Measurements from ENCODE around the gene PTPRK. TPM values are rescaled to one million over a fixed set of nuclear protein-coding genes. Genes with fewer than 3 reads are reported as not detected.

PTPRK gene
- total and polyA plus RNA-seq, 2 of the 8 experiments (the other 6 are each of a cell fraction or from before 2014, with no cell fraction given) = 11.4 to 47.3 TPM

DNA sequence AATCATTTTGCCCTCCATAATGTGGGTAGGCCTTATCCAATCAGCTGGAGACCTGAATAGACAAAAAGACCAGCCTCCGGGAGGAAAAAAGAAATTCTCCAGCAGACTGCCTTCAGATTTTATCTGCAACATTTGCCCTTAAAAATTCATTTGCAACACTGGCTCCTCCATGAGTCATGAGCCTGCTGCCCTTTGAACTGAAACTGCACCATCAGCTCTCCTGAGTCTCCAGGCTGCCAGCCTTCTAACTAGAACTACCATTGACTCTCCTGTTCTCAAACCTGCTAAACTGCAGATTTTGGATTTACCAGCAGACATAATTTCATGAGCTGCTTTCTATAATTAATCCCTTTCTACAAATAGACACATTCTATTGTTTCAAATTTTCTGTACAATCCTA, 395.7 kb downstream of the PTPRK start (continued):
- TF ChIP-seq, protein P1, sequence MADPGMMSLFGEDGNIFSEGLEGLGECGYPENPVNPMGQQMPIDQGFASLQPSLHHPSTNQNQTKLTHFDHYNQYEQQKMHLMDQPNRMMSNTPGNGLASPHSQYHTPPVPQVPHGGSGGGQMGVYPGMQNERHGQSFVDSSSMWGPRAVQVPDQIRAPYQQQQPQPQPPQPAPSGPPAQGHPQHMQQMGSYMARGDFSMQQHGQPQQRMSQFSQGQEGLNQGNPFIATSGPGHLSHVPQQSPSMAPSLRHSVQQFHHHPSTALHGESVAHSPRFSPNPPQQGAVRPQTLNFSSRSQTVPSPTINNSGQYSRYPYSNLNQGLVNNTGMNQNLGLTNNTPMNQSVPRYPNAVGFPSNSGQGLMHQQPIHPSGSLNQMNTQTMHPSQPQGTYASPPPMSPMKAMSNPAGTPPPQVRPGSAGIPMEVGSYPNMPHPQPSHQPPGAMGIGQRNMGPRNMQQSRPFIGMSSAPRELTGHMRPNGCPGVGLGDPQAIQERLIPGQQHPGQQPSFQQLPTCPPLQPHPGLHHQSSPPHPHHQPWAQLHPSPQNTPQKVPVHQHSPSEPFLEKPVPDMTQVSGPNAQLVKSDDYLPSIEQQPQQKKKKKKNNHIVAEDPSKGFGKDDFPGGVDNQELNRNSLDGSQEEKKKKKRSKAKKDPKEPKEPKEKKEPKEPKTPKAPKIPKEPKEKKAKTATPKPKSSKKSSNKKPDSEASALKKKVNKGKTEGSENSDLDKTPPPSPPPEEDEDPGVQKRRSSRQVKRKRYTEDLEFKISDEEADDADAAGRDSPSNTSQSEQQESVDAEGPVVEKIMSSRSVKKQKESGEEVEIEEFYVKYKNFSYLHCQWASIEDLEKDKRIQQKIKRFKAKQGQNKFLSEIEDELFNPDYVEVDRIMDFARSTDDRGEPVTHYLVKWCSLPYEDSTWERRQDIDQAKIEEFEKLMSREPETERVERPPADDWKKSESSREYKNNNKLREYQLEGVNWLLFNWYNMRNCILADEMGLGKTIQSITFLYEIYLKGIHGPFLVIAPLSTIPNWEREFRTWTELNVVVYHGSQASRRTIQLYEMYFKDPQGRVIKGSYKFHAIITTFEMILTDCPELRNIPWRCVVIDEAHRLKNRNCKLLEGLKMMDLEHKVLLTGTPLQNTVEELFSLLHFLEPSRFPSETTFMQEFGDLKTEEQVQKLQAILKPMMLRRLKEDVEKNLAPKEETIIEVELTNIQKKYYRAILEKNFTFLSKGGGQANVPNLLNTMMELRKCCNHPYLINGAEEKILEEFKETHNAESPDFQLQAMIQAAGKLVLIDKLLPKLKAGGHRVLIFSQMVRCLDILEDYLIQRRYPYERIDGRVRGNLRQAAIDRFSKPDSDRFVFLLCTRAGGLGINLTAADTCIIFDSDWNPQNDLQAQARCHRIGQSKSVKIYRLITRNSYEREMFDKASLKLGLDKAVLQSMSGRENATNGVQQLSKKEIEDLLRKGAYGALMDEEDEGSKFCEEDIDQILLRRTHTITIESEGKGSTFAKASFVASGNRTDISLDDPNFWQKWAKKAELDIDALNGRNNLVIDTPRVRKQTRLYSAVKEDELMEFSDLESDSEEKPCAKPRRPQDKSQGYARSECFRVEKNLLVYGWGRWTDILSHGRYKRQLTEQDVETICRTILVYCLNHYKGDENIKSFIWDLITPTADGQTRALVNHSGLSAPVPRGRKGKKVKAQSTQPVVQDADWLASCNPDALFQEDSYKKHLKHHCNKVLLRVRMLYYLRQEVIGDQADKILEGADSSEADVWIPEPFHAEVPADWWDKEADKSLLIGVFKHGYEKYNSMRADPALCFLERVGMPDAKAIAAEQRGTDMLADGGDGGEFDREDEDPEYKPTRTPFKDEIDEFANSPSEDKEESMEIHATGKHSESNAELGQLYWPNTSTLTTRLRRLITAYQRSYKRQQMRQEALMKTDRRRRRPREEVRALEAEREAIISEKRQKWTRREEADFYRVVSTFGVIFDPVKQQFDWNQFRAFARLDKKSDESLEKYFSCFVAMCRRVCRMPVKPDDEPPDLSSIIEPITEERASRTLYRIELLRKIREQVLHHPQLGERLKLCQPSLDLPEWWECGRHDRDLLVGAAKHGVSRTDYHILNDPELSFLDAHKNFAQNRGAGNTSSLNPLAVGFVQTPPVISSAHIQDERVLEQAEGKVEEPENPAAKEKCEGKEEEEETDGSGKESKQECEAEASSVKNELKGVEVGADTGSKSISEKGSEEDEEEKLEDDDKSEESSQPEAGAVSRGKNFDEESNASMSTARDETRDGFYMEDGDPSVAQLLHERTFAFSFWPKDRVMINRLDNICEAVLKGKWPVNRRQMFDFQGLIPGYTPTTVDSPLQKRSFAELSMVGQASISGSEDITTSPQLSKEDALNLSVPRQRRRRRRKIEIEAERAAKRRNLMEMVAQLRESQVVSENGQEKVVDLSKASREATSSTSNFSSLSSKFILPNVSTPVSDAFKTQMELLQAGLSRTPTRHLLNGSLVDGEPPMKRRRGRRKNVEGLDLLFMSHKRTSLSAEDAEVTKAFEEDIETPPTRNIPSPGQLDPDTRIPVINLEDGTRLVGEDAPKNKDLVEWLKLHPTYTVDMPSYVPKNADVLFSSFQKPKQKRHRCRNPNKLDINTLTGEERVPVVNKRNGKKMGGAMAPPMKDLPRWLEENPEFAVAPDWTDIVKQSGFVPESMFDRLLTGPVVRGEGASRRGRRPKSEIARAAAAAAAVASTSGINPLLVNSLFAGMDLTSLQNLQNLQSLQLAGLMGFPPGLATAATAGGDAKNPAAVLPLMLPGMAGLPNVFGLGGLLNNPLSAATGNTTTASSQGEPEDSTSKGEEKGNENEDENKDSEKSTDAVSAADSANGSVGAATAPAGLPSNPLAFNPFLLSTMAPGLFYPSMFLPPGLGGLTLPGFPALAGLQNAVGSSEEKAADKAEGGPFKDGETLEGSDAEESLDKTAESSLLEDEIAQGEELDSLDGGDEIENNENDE (IDR thresholded peaks at IDR 0.05; ENCODE audit: insufficient replicate concordance, low read length) = no peak
- TF ChIP-seq JUN (IDR thresholded peaks at IDR 0.05; ENCODE audit: low read depth, low read length) = no peak
- TF ChIP-seq, protein P2, sequence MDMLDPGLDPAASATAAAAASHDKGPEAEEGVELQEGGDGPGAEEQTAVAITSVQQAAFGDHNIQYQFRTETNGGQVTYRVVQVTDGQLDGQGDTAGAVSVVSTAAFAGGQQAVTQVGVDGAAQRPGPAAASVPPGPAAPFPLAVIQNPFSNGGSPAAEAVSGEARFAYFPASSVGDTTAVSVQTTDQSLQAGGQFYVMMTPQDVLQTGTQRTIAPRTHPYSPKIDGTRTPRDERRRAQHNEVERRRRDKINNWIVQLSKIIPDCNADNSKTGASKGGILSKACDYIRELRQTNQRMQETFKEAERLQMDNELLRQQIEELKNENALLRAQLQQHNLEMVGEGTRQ (IDR thresholded peaks at IDR 0.05; ENCODE audit: low read length) = no peak
- TF ChIP-seq RFX5 (IDR thresholded peaks at IDR 0.05; ENCODE audit: borderline replicate concordance, low read depth, low read length) = no peak
- TF ChIP-seq SP2 (IDR thresholded peaks at IDR 0.05; ENCODE audit: low read length) = no peak
- TF ChIP-seq TBP (IDR thresholded peaks at IDR 0.05; ENCODE audit: low read depth, low read length) = no peak
- no peak for TF ChIP-seq GTF2F1 (IDR thresholded peaks at IDR 0.05; ENCODE audit: borderline replicate concordance, low read depth, low read length)
